BJ (cell line): ENCODE measurements around the gene CYSLTR2. TPM values are rescaled to one million over a fixed set of nuclear protein-coding genes. Genes with fewer than 3 reads are reported as not detected.

Experiments used
- CTCF ChIA-PET: fragments of 350-600 bp; formaldehyde crosslinking; extraction: SDS; loops from one replicate; lab custom pipeline; 2021; ENCODE audit warnings: antibody characterized with exemption, inconsistent platforms; lab: Yijun Ruan, JAX
- POLR2A ChIA-PET: fragments of 300-600 bp; sonication (Branson Sonifier 250); formaldehyde crosslinking; extraction: SDS; loops from one replicate; lab custom pipeline; 2021; ENCODE audit warnings: antibody characterized with exemption; lab: Charles Lee
- DNase-seq: peaks from one replicate; pipeline ENCODE4 v3.0.0-alpha.2; 2011; ENCODE audit warnings: low read depth
- H3K27me3 ChIP-seq: 2 replicates; pipeline ENCODE4 v1.6.0; 2011; ENCODE audit warnings: low read length; ENCODE audit not compliant: control insufficient read depth, insufficient read depth
- H3K36me3 ChIP-seq: 2 replicates; pipeline ENCODE4 v1.5.1; 2011; ENCODE audit warnings: low read length; ENCODE audit not compliant: control insufficient read depth, insufficient read depth
- H3K4me3 ChIP-seq: 2 replicates; pipeline ENCODE4 v1.5.1; 2011; ENCODE audit warnings: low read depth, mild to moderate bottlenecking, control low read depth, low read length
- CTCF ChIP-seq: IDR thresholded peaks from 2 replicates; pipeline ENCODE4 v1.5.1; 2011; ENCODE audit warnings: low read depth, mild to moderate bottlenecking, control low read depth, inconsistent platforms, low read length, moderate library complexity; ENCODE audit not compliant: insufficient read depth
- polyA plus RNA-seq: library from polyadenylated mRNA; depleted of rRNA; stranded (reverse); fragments of >200 nt; gene quantifications from 2 replicates; pipeline ENCODE4 v1.2.3, GENCODE V29; 2011

Gene CYSLTR2
- polyA plus RNA-seq, 1 experiment = not detected

- Histone ChIP-seq H3K36me3 (no peaks in the 10 kb centered on the region), H3K4me3 (no peak overlapping the region), H3K27me3 (no peaks in the 10 kb centered on the region)
- ChIA-PET CTCF (interaction anchor here (1.0 kb wide), 1 partner anchor 10 kb away, joined by 3 read pairs; no protein-coding TSS in a partner anchor), POLR2A (no interaction called here)
- TF ChIP-seq CTCF = no peak
- DNase-seq = no peak
These were observed 27.1 kb downstream of the CYSLTR2 start for GRCh38 chr13:48680756-48681392.

- ChIA-PET POLR2A (no interaction called here), CTCF (no interaction called here)
These were observed 28.2 kb downstream of the CYSLTR2 start for GRCh38 chr13:48681905-48682304.

GRCh38 chr13:48682436-48682835 lies 28.7 kb downstream of the CYSLTR2 start:
- no peak for DNase-seq
- ChIA-PET CTCF (interaction anchor here (0.5 kb wide), 1 partner anchor 543 kb away, joined by 3 read pairs; no protein-coding TSS in a partner anchor), POLR2A (no interaction called here)
- Histone ChIP-seq H3K27me3 (no peaks in the 10 kb centered on the region), H3K4me3 (no peak overlapping the region), H3K36me3 (no peaks in the 10 kb centered on the region)
- TF ChIP-seq CTCF = no peak

More at GRCh38 chr13:48681905-48682304, 28.2 kb downstream of the CYSLTR2 start:
- TF ChIP-seq CTCF = no peak
- no peak for DNase-seq
- no peaks in the 10 kb centered on the region for H3K36me3 ChIP-seq
- H3K27me3 ChIP-seq = no peaks in the 10 kb centered on the region
- no peak overlapping the region for H3K4me3 ChIP-seq

- H3K36me3 ChIP-seq = no peaks in the 10 kb centered on the region
- ChIA-PET CTCF (no interaction called here), POLR2A (no interaction called here)
- H3K27me3 ChIP-seq = no peaks in the 10 kb centered on the region; the same call in 1 of the 2 replicates
- no peak for DNase-seq
- no peak for TF ChIP-seq CTCF
- H3K4me3 ChIP-seq = no peak overlapping the region
These were observed 33.0 kb downstream of the CYSLTR2 start for GRCh38 chr13:48686636-48687210.

GRCh38 chr13:48687249-48687648 lies 33.5 kb downstream of the CYSLTR2 start:
- ChIA-PET CTCF (no interaction called here), POLR2A (no interaction called here)
- no peak for TF ChIP-seq CTCF
- Histone ChIP-seq H3K36me3 (no peaks in the 10 kb centered on the region), H3K4me3 (no peak overlapping the region), H3K27me3 (no peaks in the 10 kb centered on the region; the same call in 1 of the 2 replicates)
- DNase-seq = no peak
